ENCODE results near the gene CDCA3. TPM values are rescaled to one million over a fixed set of nuclear protein-coding genes. Genes with fewer than 3 reads are reported as not detected.

Gene CDCA3
- total RNA-seq, 1 donor from 2014 or later: 2.9 TPM

DNA sequence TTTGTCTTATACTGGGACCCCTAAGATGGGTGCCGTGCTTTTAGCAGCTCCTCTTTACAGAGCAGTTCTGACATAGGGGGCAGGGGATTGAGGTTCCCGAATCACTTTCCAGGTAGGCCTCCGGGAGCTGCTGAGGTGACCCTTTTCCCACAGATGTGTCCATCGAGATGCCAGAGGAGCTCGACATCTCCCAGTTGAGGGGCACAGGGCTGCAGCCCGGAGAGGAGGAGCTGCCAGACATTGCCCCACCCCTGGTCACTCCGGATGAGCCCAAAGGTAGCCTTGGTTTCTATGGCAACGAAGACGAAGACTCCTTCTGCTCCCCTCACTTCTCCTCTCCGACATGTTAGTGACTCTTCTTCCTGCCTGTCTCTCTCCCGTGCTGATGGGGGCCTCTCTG is 11.9 kb upstream of the CDCA3 start:
- no peaks in the 10 kb centered on the region for H3K27me3 ChIP-seq (ENCODE audit: low read depth)
- TF ChIP-seq, protein P1, sequence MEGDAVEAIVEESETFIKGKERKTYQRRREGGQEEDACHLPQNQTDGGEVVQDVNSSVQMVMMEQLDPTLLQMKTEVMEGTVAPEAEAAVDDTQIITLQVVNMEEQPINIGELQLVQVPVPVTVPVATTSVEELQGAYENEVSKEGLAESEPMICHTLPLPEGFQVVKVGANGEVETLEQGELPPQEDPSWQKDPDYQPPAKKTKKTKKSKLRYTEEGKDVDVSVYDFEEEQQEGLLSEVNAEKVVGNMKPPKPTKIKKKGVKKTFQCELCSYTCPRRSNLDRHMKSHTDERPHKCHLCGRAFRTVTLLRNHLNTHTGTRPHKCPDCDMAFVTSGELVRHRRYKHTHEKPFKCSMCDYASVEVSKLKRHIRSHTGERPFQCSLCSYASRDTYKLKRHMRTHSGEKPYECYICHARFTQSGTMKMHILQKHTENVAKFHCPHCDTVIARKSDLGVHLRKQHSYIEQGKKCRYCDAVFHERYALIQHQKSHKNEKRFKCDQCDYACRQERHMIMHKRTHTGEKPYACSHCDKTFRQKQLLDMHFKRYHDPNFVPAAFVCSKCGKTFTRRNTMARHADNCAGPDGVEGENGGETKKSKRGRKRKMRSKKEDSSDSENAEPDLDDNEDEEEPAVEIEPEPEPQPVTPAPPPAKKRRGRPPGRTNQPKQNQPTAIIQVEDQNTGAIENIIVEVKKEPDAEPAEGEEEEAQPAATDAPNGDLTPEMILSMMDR (IDR thresholded peaks at IDR 0.05): no peak
- DNase-seq (no peak), ATAC-seq (no peak)
- H3K4me1 ChIP-seq: peaks cover 5% of the 10 kb centered on the region
- intact Hi-C loops (cut with DNase I): no loop called here
- no peak overlapping the region for H3K4me3 ChIP-seq
- H3K9me3 ChIP-seq: no peaks in the 10 kb centered on the region
- peaks cover 80% of the 10 kb centered on the region for H3K36me3 ChIP-seq
- no peak overlapping the region for H3K27ac ChIP-seq

DNA sequence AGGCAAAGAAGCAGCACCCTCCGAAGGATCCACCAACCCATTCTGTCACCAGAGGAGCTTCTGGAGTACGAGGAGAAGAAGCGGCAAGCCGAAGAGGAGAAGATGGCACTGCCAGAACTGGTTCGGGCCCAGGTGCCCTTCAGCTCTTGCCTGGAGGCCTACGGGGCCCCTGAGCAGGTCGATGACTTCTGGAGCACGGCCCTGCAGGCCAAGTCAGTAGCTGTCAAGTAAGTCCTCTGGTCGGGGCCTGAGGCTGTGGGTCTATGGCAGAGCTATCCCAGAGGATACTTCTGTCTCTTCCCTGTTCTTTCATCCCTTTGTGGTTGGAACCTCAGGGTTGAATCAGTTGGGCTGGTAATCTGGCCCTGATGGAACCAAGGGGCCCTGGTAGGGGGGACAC is 10.3 kb upstream of the CDCA3 start:
- intact Hi-C loops (cut with DNase I): no loop called here
- peaks cover 96% of the 10 kb centered on the region for H3K36me3 ChIP-seq

DNA sequence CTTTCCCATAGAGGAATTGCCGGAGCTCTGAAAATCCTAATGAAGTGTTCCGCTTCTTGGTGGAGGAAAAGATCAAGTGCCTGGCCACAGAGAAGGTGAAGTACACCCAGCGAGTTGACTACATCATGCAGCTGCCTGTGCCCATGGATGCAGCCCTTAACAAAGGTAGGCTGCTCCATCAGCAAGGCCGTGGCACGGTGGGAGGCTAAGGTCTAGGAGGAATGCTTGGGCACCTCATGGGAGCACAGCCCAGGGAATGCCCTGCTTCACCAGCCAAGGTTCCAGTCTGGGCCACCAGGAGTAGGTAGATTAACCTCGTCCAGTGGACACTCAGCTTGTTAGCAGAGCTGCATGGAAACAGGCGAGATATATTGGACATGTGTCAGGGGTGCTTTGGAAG is 9.9 kb upstream of the CDCA3 start:
- TF ChIP-seq, protein P1 (IDR thresholded peaks at IDR 0.05): no peak
- intact Hi-C loops (cut with DNase I): no loop called here

More for the DNA sequence above, 10.3 kb upstream of the CDCA3 start:
- ATAC-seq (no peak), DNase-seq (no peak)
- TF ChIP-seq, protein P1 (IDR thresholded peaks at IDR 0.05): no peak
- Histone ChIP-seq H3K9me3 (no peaks in the 10 kb centered on the region), H3K27ac (no peak overlapping the region), H3K4me3 (no peak overlapping the region), H3K27me3 (ENCODE audit: low read depth) (no peaks in the 10 kb centered on the region), H3K4me1 (no peaks in the 10 kb centered on the region)

DNA sequence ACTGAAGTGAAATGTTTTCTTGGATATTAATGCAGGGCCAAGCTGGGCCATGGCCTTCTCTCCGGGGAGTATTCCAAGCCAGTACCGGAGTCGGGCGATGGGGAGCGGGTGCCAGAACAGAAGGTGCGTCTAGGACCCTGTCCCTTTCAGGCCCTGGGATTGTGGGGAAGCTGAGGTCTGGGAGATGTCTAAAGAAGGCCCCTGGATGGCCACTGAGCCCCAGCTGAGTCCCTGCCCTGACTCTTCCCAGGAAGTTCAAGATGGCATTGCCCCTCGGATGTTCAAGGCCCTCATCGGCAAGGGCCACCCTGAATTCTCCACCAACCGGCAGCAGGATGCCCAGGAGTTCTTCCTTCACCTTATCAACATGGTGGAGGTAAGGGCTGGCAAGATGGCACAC is 9.0 kb upstream of the CDCA3 start:
- DNase-seq: no peak
- TF ChIP-seq, protein P1 (IDR thresholded peaks at IDR 0.05): no peak
- H3K27me3 ChIP-seq (ENCODE audit: low read depth): no peaks in the 10 kb centered on the region
- H3K4me1 ChIP-seq: no peaks in the 10 kb centered on the region
- no peak overlapping the region for H3K4me3 ChIP-seq
- intact Hi-C loops (cut with DNase I): no loop called here
- H3K36me3 ChIP-seq: peaks cover 100% of the 10 kb centered on the region
- no peak for ATAC-seq
- H3K9me3 ChIP-seq: no peaks in the 10 kb centered on the region
- H3K27ac ChIP-seq: no peak overlapping the region

More for the DNA sequence above, 9.9 kb upstream of the CDCA3 start:
- Histone ChIP-seq H3K9me3 (no peaks in the 10 kb centered on the region), H3K36me3 (peaks cover 99% of the 10 kb centered on the region), H3K4me3 (no peak overlapping the region), H3K27ac (no peak overlapping the region), H3K4me1 (no peaks in the 10 kb centered on the region), H3K27me3 (ENCODE audit: low read depth) (no peaks in the 10 kb centered on the region)
- DNase-seq: no peak
- no peak for ATAC-seq

DNA sequence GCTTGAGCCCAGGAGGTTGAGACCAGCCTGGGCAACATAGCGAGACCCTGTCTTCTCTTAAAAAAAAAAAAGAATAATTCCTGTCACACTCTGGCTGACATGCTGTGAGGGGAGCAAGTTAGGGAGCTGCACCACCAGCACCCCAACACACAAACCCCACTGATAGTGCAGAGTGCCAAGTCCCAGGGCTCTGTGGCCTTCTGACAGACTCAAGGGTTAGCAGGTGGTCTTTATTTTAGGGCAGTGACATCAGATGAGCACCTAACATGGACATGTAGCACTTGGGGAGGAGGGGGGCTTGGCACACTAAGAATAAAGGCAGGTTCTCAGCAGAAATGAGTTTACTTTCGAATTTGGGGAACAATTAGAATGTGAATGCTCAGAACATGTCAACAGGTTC is 7.7 kb upstream of the CDCA3 start:
- Histone ChIP-seq H3K4me1 (no peaks in the 10 kb centered on the region), H3K9me3 (no peaks in the 10 kb centered on the region), H3K36me3 (peaks cover 88% of the 10 kb centered on the region), H3K27ac (no peak overlapping the region), H3K27me3 (ENCODE audit: low read depth) (no peaks in the 10 kb centered on the region), H3K4me3 (no peak overlapping the region)
- TF ChIP-seq, protein P1 (IDR thresholded peaks at IDR 0.05): no peak
- intact Hi-C loops (cut with DNase I): no loop called here
- DNase-seq (no peak), ATAC-seq (no peak)

DNA sequence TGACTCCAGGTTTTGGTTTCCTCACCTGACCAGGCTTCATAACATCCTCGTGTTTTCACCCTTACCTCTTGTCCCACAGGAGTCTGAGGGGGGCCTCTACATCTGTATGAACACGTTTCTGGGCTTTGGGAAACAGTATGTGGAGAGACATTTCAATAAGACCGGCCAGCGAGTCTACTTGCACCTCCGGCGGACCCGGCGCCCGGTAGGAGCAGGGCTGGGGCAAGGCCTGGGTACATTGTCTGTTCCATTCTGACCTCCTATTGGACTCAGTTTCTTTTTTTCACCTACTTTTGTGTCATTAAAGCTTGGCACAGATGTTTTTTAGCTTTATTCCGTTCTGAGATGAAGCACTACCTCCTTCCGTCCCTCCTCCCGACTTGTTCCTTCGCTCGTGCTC is 4.2 kb upstream of the CDCA3 start:
- H3K36me3 ChIP-seq: peaks cover 53% of the 10 kb centered on the region
- no peak overlapping the region for H3K4me3 ChIP-seq
- ATAC-seq (no peak), DNase-seq (no peak)
- H3K27ac ChIP-seq: no peak overlapping the region
- TF ChIP-seq, protein P1 (IDR thresholded peaks at IDR 0.05): no peak
- peaks cover 12% of the 10 kb centered on the region for H3K4me1 ChIP-seq
- intact Hi-C loops (cut with DNase I): no loop called here
- H3K27me3 ChIP-seq (ENCODE audit: low read depth): no peaks in the 10 kb centered on the region
- no peaks in the 10 kb centered on the region for H3K9me3 ChIP-seq

Measured in lower lobe of right lung (tissue), 2 donors.